IMR-90 (cell line): ENCODE data around the gene BEGAIN. TPM values are rescaled to one million over a fixed set of nuclear protein-coding genes. Genes with fewer than 3 reads are reported as not detected.

ENCODE experiments used
- ATAC-seq: fragments of 200-7000 bp; cut with Tn5 transposase; 2 replicates; pipeline ENCODE4 v1.9.1; 2020; ENCODE audit warnings: low read depth, mild to moderate bottlenecking, moderate library complexity
- BruUV-seq: library from RNA; stranded (reverse); fragments of 400-500 nt; replicated peaks from 2 replicates; lab custom pipeline; 2021; lab: Mats Ljungman, UMichigan
- CTCF ChIA-PET: fragments of 300-600 bp; formaldehyde crosslinking; extraction: SDS; loops from one replicate; lab custom pipeline; 2021; ENCODE audit warnings: antibody characterized with exemption; lab: Yijun Ruan, JAX
- POLR2A ChIA-PET: fragments of 300-600 bp; sonication (Branson Sonifier 250); formaldehyde crosslinking; loops from one replicate; lab custom pipeline; 2022; ENCODE audit warnings: antibody characterized with exemption; ENCODE audit not compliant: unreplicated experiment; lab: Charles Lee
- DNase-seq: peaks from one replicate; pipeline ENCODE4 v3.0.0; 2013
- H2AFZ ChIP-seq: replicated peaks from 2 replicates; pipeline ENCODE3; 2013; ENCODE audit warnings: low read length, mild to moderate bottlenecking; ENCODE audit not compliant: poor library complexity
- H2AK5ac ChIP-seq: 2 replicates; pipeline ENCODE4 v1.6.1; 2013; ENCODE audit warnings: low read depth, low read length, inconsistent platforms
- H2AK9ac ChIP-seq: replicated peaks from 2 replicates; pipeline ENCODE3; 2013; ENCODE audit warnings: mild to moderate bottlenecking, low read depth, low read length, moderate library complexity; ENCODE audit not compliant: poor library complexity
- H2BK120ac ChIP-seq: 2 replicates; pipeline ENCODE4 v1.6.1; 2013; ENCODE audit warnings: low read depth, low read length, inconsistent platforms
- H2BK15ac ChIP-seq: 3 replicates; pipeline ENCODE4 v1.6.1; 2013; ENCODE audit warnings: low read depth, low read length, inconsistent platforms
- H2BK20ac ChIP-seq: 2 replicates; pipeline ENCODE4 v1.6.1; 2013; ENCODE audit warnings: low read depth, mild to moderate bottlenecking, inconsistent platforms, low read length, moderate library complexity
- H2BK5ac ChIP-seq: 2 replicates; pipeline ENCODE4 v1.6.1; 2013; ENCODE audit warnings: mild to moderate bottlenecking, low read depth, low read length, inconsistent platforms; ENCODE audit not compliant: poor library complexity, severe bottlenecking
- H3K14ac ChIP-seq: replicated peaks from 2 replicates; pipeline ENCODE4 v1.6.1; 2013; ENCODE audit warnings: low read depth, low read length, inconsistent platforms
- H3K18ac ChIP-seq: 2 replicates; pipeline ENCODE4 v1.6.1; 2013; ENCODE audit warnings: low read depth, low read length, control low read depth
- H3K23ac ChIP-seq: 2 replicates; pipeline ENCODE4 v1.6.1; 2013; ENCODE audit warnings: low read depth, low read length, inconsistent platforms
- H3K27ac ChIP-seq: 2 replicates; pipeline ENCODE4 v1.5.1; 2013; ENCODE audit warnings: mild to moderate bottlenecking, control low read depth, low read length; ENCODE audit not compliant: insufficient read depth
- H3K27me3 ChIP-seq: 2 replicates; pipeline ENCODE4 v1.6.1; 2013; ENCODE audit warnings: low read length; ENCODE audit not compliant: control insufficient read depth, insufficient read depth
- H3K36me3 ChIP-seq: 2 replicates; pipeline ENCODE4 v1.6.1; 2013; ENCODE audit warnings: low read length, mixed read lengths; ENCODE audit not compliant: control insufficient read depth, insufficient read depth
- H3K4ac ChIP-seq: 2 replicates; pipeline ENCODE4 v1.6.1; 2013; ENCODE audit warnings: low read depth, low read length, inconsistent platforms
- H3K4me1 ChIP-seq: 2 replicates; pipeline ENCODE4 v1.6.1; 2013; ENCODE audit warnings: low read length, mixed read lengths; ENCODE audit not compliant: control insufficient read depth, insufficient read depth
- H3K4me2 ChIP-seq: 2 replicates; pipeline ENCODE4 v1.6.1; 2013; ENCODE audit warnings: low read depth, mild to moderate bottlenecking, control low read depth, low read length, moderate library complexity
- H3K4me3 ChIP-seq: 2 replicates; pipeline ENCODE4 v1.5.1; 2013; ENCODE audit warnings: low read depth, mild to moderate bottlenecking, control low read depth, low read length, moderate library complexity; ENCODE audit not compliant: insufficient read depth
- H3K56ac ChIP-seq: 2 replicates; pipeline ENCODE4 v1.6.1; 2013; ENCODE audit warnings: low read length, inconsistent platforms; ENCODE audit not compliant: insufficient read depth; ENCODE audit errors: extremely low read depth
- H3K79me1 ChIP-seq, 2 experiments: 2 replicates each; pipeline ENCODE4 v1.6.1; 2013; ENCODE audit warnings: low read length in 2 of 2, inconsistent platforms in 1 of 2, low read depth in 1 of 2
- H3K9ac ChIP-seq: 2 replicates; pipeline ENCODE4 v1.6.1; 2013; ENCODE audit warnings: low read depth, low read length, control low read depth
- H3K9me1 ChIP-seq: 2 replicates; pipeline ENCODE4 v1.6.1; 2013; ENCODE audit warnings: low read length, inconsistent platforms; ENCODE audit not compliant: insufficient read depth
- H3K9me3 ChIP-seq: 2 replicates; pipeline ENCODE4 v1.6.1; 2013; ENCODE audit warnings: low read length; ENCODE audit not compliant: control insufficient read depth, insufficient read depth
- H4K20me1 ChIP-seq: 2 replicates; pipeline ENCODE4 v1.6.1; 2013; ENCODE audit warnings: low read length, inconsistent platforms; ENCODE audit not compliant: insufficient read depth
- H4K5ac ChIP-seq: 2 replicates; pipeline ENCODE4 v1.6.1; 2013; ENCODE audit warnings: mild to moderate bottlenecking, low read depth, low read length, control low read depth
- H4K8ac ChIP-seq, 2 experiments: 2 replicates each; pipeline ENCODE4 v1.6.1; 2013; ENCODE audit warnings: low read depth in 2 of 2, low read length in 2 of 2, control low read depth in 1 of 2, inconsistent platforms in 1 of 2
- H4K91ac ChIP-seq: 2 replicates; pipeline ENCODE4 v1.6.1; 2013; ENCODE audit warnings: low read depth, low read length, inconsistent platforms; ENCODE audit not compliant: insufficient read depth
- BHLHE40 ChIP-seq: fragments of 150-350 bp; IDR thresholded peaks from 2 replicates; pipeline ENCODE4 v1.6.1; 2016; ENCODE audit warnings: mild to moderate bottlenecking, low read depth, low read length
- CEBPB ChIP-seq: IDR thresholded peaks from 2 replicates; pipeline ENCODE4 v1.6.1; 2012; ENCODE audit warnings: low read depth, low read length, improper control_type of control experiment
- CHD1 ChIP-seq: IDR thresholded peaks from 2 replicates; pipeline ENCODE4 v1.6.1; 2012; ENCODE audit warnings: low read depth, low read length, improper control_type of control experiment
- CTCF ChIP-seq: conservative IDR thresholded peaks from 2 replicates; pipeline ENCODE4 v1.5.1; 2012; ENCODE audit warnings: mild to moderate bottlenecking, low read depth, low read length, improper control_type of control experiment
- FOS ChIP-seq: fragments of 150-350 bp; IDR thresholded peaks from 2 replicates; pipeline ENCODE4 v1.6.1; 2016; ENCODE audit warnings: low read depth, low read length
- MAFK ChIP-seq: IDR thresholded peaks from 2 replicates; pipeline ENCODE4 v1.6.1; 2012; ENCODE audit warnings: low read depth, low read length, improper control_type of control experiment
- MAZ ChIP-seq: IDR thresholded peaks from 2 replicates; pipeline ENCODE4 v1.6.1; 2012; ENCODE audit warnings: low read depth, mild to moderate bottlenecking, low read length, improper control_type of control experiment, moderate library complexity, borderline replicate concordance
- MXI1 ChIP-seq: IDR thresholded peaks from 2 replicates; pipeline ENCODE4 v1.6.1; 2012; ENCODE audit warnings: low read depth, mild to moderate bottlenecking, low read length, moderate library complexity, borderline replicate concordance
- NFE2L2 ChIP-seq: fragments of 150-350 bp; IDR thresholded peaks from 2 replicates; pipeline ENCODE4 v1.6.1; 2016; ENCODE audit warnings: low read depth, mild to moderate bottlenecking, low read length
- POLR2A ChIP-seq: IDR thresholded peaks from 2 replicates; pipeline ENCODE4 v1.6.1; 2012; ENCODE audit warnings: mild to moderate bottlenecking, low read depth, low read length
- RAD21 ChIP-seq: IDR thresholded peaks from 2 replicates; pipeline ENCODE4 v1.6.1; 2012; ENCODE audit warnings: low read length, improper control_type of control experiment
- RCOR1 ChIP-seq: IDR thresholded peaks from 2 replicates; pipeline ENCODE4 v1.6.1; 2012; ENCODE audit warnings: mild to moderate bottlenecking, low read length, improper control_type of control experiment; ENCODE audit not compliant: insufficient replicate concordance
- RFX5 ChIP-seq: IDR thresholded peaks from 2 replicates; pipeline ENCODE4 v1.8.0; 2012; ENCODE audit warnings: low read depth, mild to moderate bottlenecking, low read length, moderate library complexity
- SMC3 ChIP-seq: fragments of 150-350 bp; IDR thresholded peaks from 2 replicates; pipeline ENCODE4 v1.6.1; 2016; ENCODE audit warnings: low read depth, mild to moderate bottlenecking, antibody characterized with exemption, low read length, moderate library complexity
- USF2 ChIP-seq: fragments of 150-350 bp; IDR thresholded peaks from 2 replicates; pipeline ENCODE4 v1.6.1; 2017; ENCODE audit warnings: mild to moderate bottlenecking, antibody characterized with exemption, low read length, low read depth
- WGBS, 2 experiments: methylation state at CpG; one replicate each; pipeline versions ENCODE4 v1.1.5 to v1.1.7; 2013; ENCODE audit warnings: missing lambda C conversion rate in 2 of 2; ENCODE audit not compliant: insufficient read length in 1 of 2; ENCODE audit errors: extremely low coverage in 2 of 2; 5-methylcytosine and 5-hydroxymethylcytosine counted together
- dilution Hi-C: fragments of 300-500 bp; cut with HindIII; formaldehyde crosslinking; loops from one replicate; pipeline ENCODE4 v1.14.3; 2018; ENCODE audit warnings: low sequenced_read_pairs; ENCODE audit not compliant: unreplicated experiment
- in situ Hi-C: fragments of 300-500 bp; cut with MboI; formaldehyde crosslinking; loops from 3 replicates; pipeline ENCODE4 v1.14.3; 2019; ENCODE audit warnings: low sequenced_read_pairs, inconsistent platforms, mixed read lengths
- intact Hi-C: fragments of 100-400 bp; cut with micrococcal nuclease; formaldehyde crosslinking; loops from 2 replicates; pipeline ENCODE4 v1.10.0; 2022
- polyA plus RNA-seq, 3 experiments: library from polyadenylated mRNA; depleted of rRNA; stranded (reverse); fragments of >200 nt; gene quantifications; 2 replicates each; pipeline ENCODE4 v1.2.3, GENCODE V29; 2012; ENCODE audit warnings: low replicate concordance in 1 of 3
- total RNA-seq: library from RNA; depleted of rRNA; stranded (reverse); fragments of >200 nt; gene quantifications from 2 replicates; pipeline ENCODE4 v1.2.3, GENCODE V29; 2012

BEGAIN gene
- total and polyA plus RNA-seq, 2 of the 4 experiments (the other 2 are of a cell fraction): 0.18 to 0.99 TPM

- H2AK9ac ChIP-seq: no peak overlapping the region
- H3K9me3 ChIP-seq: no peaks in the 10 kb centered on the region
- no peak overlapping the region for H2AFZ ChIP-seq
- no peak overlapping the region for H2BK15ac ChIP-seq
- H4K8ac ChIP-seq: no peak overlapping the region
- H3K23ac ChIP-seq: no peak overlapping the region
- H3K4ac ChIP-seq: no peak overlapping the region
- dilution Hi-C loops: no loop called here
- H2BK20ac ChIP-seq: no peak overlapping the region
- 44% methylated on average over 7 of the region's 19 CpGs; no CpG with 5 or more reads in 1 of the 2 experiments for WGBS, 2 experiments
- H3K4me1 ChIP-seq: no peaks in the 10 kb centered on the region
- H3K4me3 ChIP-seq: no peak overlapping the region
- H4K91ac ChIP-seq: no peak overlapping the region
- H2BK5ac ChIP-seq: no peak overlapping the region
- no peak overlapping the region for H4K5ac ChIP-seq
- H3K36me3 ChIP-seq: no peaks in the 10 kb centered on the region
- no peak overlapping the region for H3K9ac ChIP-seq
- peaks cover 39% of the 10 kb centered on the region; the same call in 1 of the 2 replicates for H3K27me3 ChIP-seq
- intact Hi-C loops: no loop called here
- no peak overlapping the region for H3K18ac ChIP-seq
- ChIA-PET CTCF (no interaction called here), POLR2A (no interaction called here)
- H3K27ac ChIP-seq: no peak overlapping the region
- in situ Hi-C loops: no loop called here
- H2BK120ac ChIP-seq: no peak overlapping the region
- no peak overlapping the region for H3K4me2 ChIP-seq
- TF ChIP-seq CHD1: no peak
- TF ChIP-seq NFE2L2: no peak
- no peak for TF ChIP-seq MAFK
- TF ChIP-seq MAZ: no peak
- TF ChIP-seq MXI1: no peak
- no peak for TF ChIP-seq CEBPB
- no peak for TF ChIP-seq FOS
- TF ChIP-seq RAD21: no peak
- TF ChIP-seq USF2: no peak
- no peak for TF ChIP-seq BHLHE40
- TF ChIP-seq POLR2A: no peak
- no peak for TF ChIP-seq SMC3
- TF ChIP-seq CTCF: no peak
- TF ChIP-seq RFX5: no peak
- no peak for TF ChIP-seq RCOR1
- ATAC-seq (no peak), DNase-seq (no peak)
- no peaks in the 10 kb centered on the region for H3K79me1 ChIP-seq
- no peak overlapping the region for H3K56ac ChIP-seq
- no peaks in the 10 kb centered on the region for H3K9me1 ChIP-seq
- H3K14ac ChIP-seq: no peak overlapping the region
- BruUV-seq: no TSS peak
- H4K20me1 ChIP-seq: no peaks in the 10 kb centered on the region; the same call in 1 of the 2 replicates
- no peak overlapping the region for H2AK5ac ChIP-seq
Observed at GRCh38 chr14:100554082-100554677, 33.0 kb downstream of the BEGAIN start.
